GM23338 (cell line): Measurements from ENCODE around the gene YJEFN3. TPM values are rescaled to one million over a fixed set of nuclear protein-coding genes. Genes with fewer than 3 reads are reported as not detected.
A peak's percentile ranks its signal among the peaks of the same experiment; 100 is the strongest.

ENCODE experiments used
- ATAC-seq: fragments of 200-7000 bp; cut with Tn5 transposase; 3 replicates; pipeline ENCODE4 v1.9.1; 2020
- DNase-seq: peaks from one replicate; pipeline ENCODE4 v3.0.0-alpha.2; 2015; ENCODE audit warnings: low spot score
- H2AFZ ChIP-seq: fragments of 200-600 bp; sonication (generic); 2 replicates; pipeline ENCODE4 v1.8.0; 2016; ENCODE audit warnings: antibody characterized with exemption, mild to moderate bottlenecking, moderate library complexity
- H3F3A ChIP-seq: fragments of 200-600 bp; sonication (generic); replicated peaks from 2 replicates; pipeline ENCODE4 v1.8.0; 2017; ENCODE audit warnings: antibody characterized with exemption, mixed run types, low read depth
- H3K27ac ChIP-seq: fragments of 200-600 bp; sonication (generic); 2 replicates; pipeline ENCODE4 v1.6.1; 2016; ENCODE audit warnings: low read depth
- H3K27me3 ChIP-seq: fragments of 200-600 bp; sonication (generic); 2 replicates; pipeline ENCODE4 v1.8.0; 2016; ENCODE audit warnings: mild to moderate bottlenecking, mixed run types, moderate library complexity; ENCODE audit not compliant: insufficient read depth
- H3K36me3 ChIP-seq: fragments of 200-600 bp; sonication (generic); 2 replicates; pipeline ENCODE4 v1.8.0; 2016; ENCODE audit warnings: mild to moderate bottlenecking; ENCODE audit not compliant: insufficient read depth
- H3K4me1 ChIP-seq: fragments of 200-600 bp; sonication (generic); 2 replicates; pipeline ENCODE4 v1.8.0; 2016; ENCODE audit warnings: mild to moderate bottlenecking, moderate library complexity; ENCODE audit not compliant: insufficient read depth
- H3K4me2 ChIP-seq: fragments of 200-600 bp; sonication (generic); 2 replicates; pipeline ENCODE4 v1.7.1; 2017; ENCODE audit warnings: mixed run types
- H3K4me3 ChIP-seq: fragments of 200-600 bp; sonication (generic); 2 replicates; pipeline ENCODE4 v1.6.1; 2016; ENCODE audit warnings: mixed run types
- H3K79me2 ChIP-seq: fragments of 200-600 bp; sonication (generic); replicated peaks from 2 replicates; pipeline ENCODE4 v1.8.0; 2017; ENCODE audit warnings: mild to moderate bottlenecking; ENCODE audit not compliant: insufficient read depth
- H3K9me2 ChIP-seq: fragments of 200-600 bp; sonication (generic); 2 replicates; pipeline ENCODE4 v1.8.0; 2017; ENCODE audit not compliant: insufficient read depth
- H4K20me1 ChIP-seq: fragments of 200-600 bp; sonication (generic); replicated peaks from 2 replicates; pipeline ENCODE4 v1.8.0; 2017; ENCODE audit warnings: mild to moderate bottlenecking; ENCODE audit not compliant: insufficient read depth
- H3K27ac Mint-ChIP-seq: 2 replicates; pipeline ENCODE4 v1.8.0; 2020; ENCODE audit warnings: inconsistent platforms, mild to moderate bottlenecking, moderate library complexity, mixed read lengths
- H3K27me3 Mint-ChIP-seq: 3 replicates; pipeline ENCODE4 v1.8.0; 2022; ENCODE audit warnings: low read depth, mild to moderate bottlenecking, moderate library complexity, mixed read lengths, inconsistent platforms; ENCODE audit not compliant: insufficient read depth, poor library complexity
- H3K36me3 Mint-ChIP-seq: 3 replicates; pipeline ENCODE4 v1.8.0; 2021; ENCODE audit warnings: low read depth, mild to moderate bottlenecking, inconsistent platforms, moderate library complexity, mixed read lengths
- H3K4me1 Mint-ChIP-seq: 3 replicates; pipeline ENCODE4 v1.8.0; 2020; ENCODE audit warnings: mild to moderate bottlenecking, inconsistent platforms, mixed read lengths
- H3K4me3 Mint-ChIP-seq: 3 replicates; pipeline ENCODE4 v1.8.0; 2021; ENCODE audit warnings: moderate library complexity, mild to moderate bottlenecking, inconsistent platforms, mixed read lengths
- H3K9me3 Mint-ChIP-seq: 3 replicates; pipeline ENCODE4 v1.8.0; 2020; ENCODE audit warnings: moderate library complexity, mild to moderate bottlenecking, inconsistent platforms, mixed read lengths
- CREB1 ChIP-seq: fragments of 250-450 bp; sonication (Bioruptor Pico); IDR thresholded peaks from 2 replicates; pipeline ENCODE4 v1.5.0; 2020; ENCODE audit warnings: low read depth, mild to moderate bottlenecking, moderate library complexity
- CTCF ChIP-seq, 2 experiments: fragments of 200-600 bp in 1 of 2; sonication (generic) in 1 of 2; conservative IDR thresholded peaks; 2 replicates each; pipeline versions ENCODE4 v1.5.1 to v1.6.1; 2016 to 2017; ENCODE audit warnings: antibody characterized with exemption in 2 of 2, low read depth in 2 of 2, mild to moderate bottlenecking in 2 of 2, moderate library complexity in 1 of 2
- EZH2 ChIP-seq: fragments of 200-600 bp; sonication (generic); IDR thresholded peaks from one replicate; pipeline ENCODE4 v1.8.0; 2017; ENCODE audit warnings: antibody characterized with exemption, mild to moderate bottlenecking, low read depth; ENCODE audit not compliant: unreplicated experiment
- EZH2phosphoT487 ChIP-seq: fragments of 200-600 bp; sonication (generic); IDR thresholded peaks from one replicate; pipeline ENCODE4 v1.8.1; 2018; ENCODE audit warnings: antibody characterized with exemption; ENCODE audit not compliant: unreplicated experiment
- JUNB ChIP-seq: IDR thresholded peaks from one replicate; pipeline ENCODE4 v1.6.1; 2016; ENCODE audit warnings: antibody characterized with exemption; ENCODE audit not compliant: unreplicated experiment
- REST ChIP-seq: IDR thresholded peaks from one replicate; pipeline ENCODE4 v1.6.1; 2018; ENCODE audit warnings: antibody characterized with exemption; ENCODE audit not compliant: unreplicated experiment
- ZNF114 ChIP-seq: fragments of 250-450 bp; sonication (Bioruptor Pico); IDR thresholded peaks from 2 replicates; pipeline ENCODE4 v1.5.0; 2020; ENCODE audit warnings: mild to moderate bottlenecking, moderate library complexity
- ZNF331 ChIP-seq: fragments of 250-450 bp; sonication (Bioruptor Pico); IDR thresholded peaks from 2 replicates; pipeline ENCODE4 v1.5.0; 2020; ENCODE audit warnings: low read depth, mild to moderate bottlenecking, moderate library complexity
- polyA plus RNA-seq: library from polyadenylated mRNA; unstranded; fragments of >200 nt; fragmentation: Nextera tagmentation; extraction: Ambion mirVana; gene quantifications from 2 replicates; pipeline ENCODE4 v1.2.1, GENCODE V29; 2016
- total RNA-seq: library from RNA; depleted of rRNA; stranded (reverse); fragments of >200 nt; shearing (Covaris generic); gene quantifications from 2 replicates; pipeline ENCODE4 v1.2.3, GENCODE V29; 2014

YJEFN3 gene
- total and polyA plus RNA-seq, 2 experiments from 2014 or later = 3.5 to 6.5 TPM

- TF ChIP-seq REST = no peak
- no peak for TF ChIP-seq ZNF331 (CRISPR knock-in tag)
- no peak for TF ChIP-seq CREB1 (CRISPR knock-in tag)
- no peak for TF ChIP-seq JUNB
- TF ChIP-seq CTCF (conservative IDR thresholded peaks at IDR 0.05; ENCODE audit: low read depth in 2 of 2) = no peak
These were observed 26.4 kb upstream of the YJEFN3 start (continued) for GRCh38 chr19:19502281-19502680.

GRCh38 chr19:19502808-19503602, 25.7 kb upstream of the YJEFN3 start:
- Mint-ChIP-seq H3K36me3 (peaks cover 72% of the 10 kb centered on the region), H3K27me3 (peaks cover 9% of the 10 kb centered on the region), H3K4me3 (no peak overlapping the region), H3K4me1 (peaks cover 8% of the 10 kb centered on the region), H3K9me3 (no peaks in the 10 kb centered on the region), H3K27ac (peak overlapping the region; percentile 74; the same call in 1 of the 2 replicates)
- H3K36me3 ChIP-seq = peaks cover 12% of the 10 kb centered on the region; the same call in 1 of the 2 replicates
- H3K4me3 ChIP-seq = no peak overlapping the region
- no peaks in the 10 kb centered on the region for H3K79me2 ChIP-seq
- no peak for DNase-seq
- peaks cover 18% of the 10 kb centered on the region for H3F3A ChIP-seq
- H3K27me3 ChIP-seq = no peaks in the 10 kb centered on the region
- H4K20me1 ChIP-seq = peaks cover 11% of the 10 kb centered on the region
- ATAC-seq = no peak
- no peaks in the 10 kb centered on the region for H3K4me1 ChIP-seq
- H3K4me2 ChIP-seq = no peak overlapping the region
- no peak overlapping the region for H3K27ac ChIP-seq
- H3K9me2 ChIP-seq = no peaks in the 10 kb centered on the region
- no peak overlapping the region for H2AFZ ChIP-seq
- no peak for TF ChIP-seq REST
- no peak for TF ChIP-seq CTCF (conservative IDR thresholded peaks at IDR 0.05; ENCODE audit: low read depth in 2 of 2)
- TF ChIP-seq EZH2 = no peak
- no peak for TF ChIP-seq EZH2phosphoT487
- TF ChIP-seq ZNF114 (CRISPR knock-in tag) = no peak
